COLO668 (cell line): Measurements from ENCODE around the gene BHLHE41.
A peak's percentile ranks its signal among the peaks of the same experiment; 100 is the strongest.

Source experiments
- DNase-seq: peaks from one replicate; lab custom pipeline; 2025; ENCODE audit not compliant: unreplicated experiment; lab: John Stamatoyannopoulos, UW

Gene BHLHE41

GRCh38 chr12:26124446-26125399 lies at the start of gene BHLHE41:
BHLHE41 (minus strand) TSS chr12:26125037; CDS start chr12:26124779, 258 bp downstream.
- peak; percentile 75 for DNase-seq

- no peak for DNase-seq
These were observed 48.2 kb upstream of the BHLHE41 start for GRCh38 chr12:26172946-26173552.

GRCh38 chr12:26172539-26172938 lies 47.7 kb upstream of the BHLHE41 start:
- no peak for DNase-seq

GRCh38 chr12:26172013-26172412 lies 47.2 kb upstream of the BHLHE41 start:
- DNase-seq, result no peak

GRCh38 chr12:26164118-26164517 lies 39.3 kb upstream of the BHLHE41 start:
- DNase-seq, result no peak

GRCh38 chr12:26162905-26163304 lies 38.1 kb upstream of the BHLHE41 start:
- no peak for DNase-seq

GRCh38 chr12:26162174-26162573 lies 37.3 kb upstream of the BHLHE41 start:
- no peak for DNase-seq

- no peak for DNase-seq
These were observed 33.4 kb upstream of the BHLHE41 start for GRCh38 chr12:26158078-26158764.

GRCh38 chr12:26157001-26157400 lies 32.2 kb upstream of the BHLHE41 start:
- peak; percentile 3 for DNase-seq

GRCh38 chr12:26156201-26156871 lies 31.5 kb upstream of the BHLHE41 start:
- peak; percentile 5 for DNase-seq

- DNase-seq, result no peak
These were observed 28.8 kb upstream of the BHLHE41 start for GRCh38 chr12:26153421-26154154.

- no peak for DNase-seq
These were observed 27.8 kb upstream of the BHLHE41 start for GRCh38 chr12:26152507-26153102.

GRCh38 chr12:26150736-26151450 lies 26.1 kb upstream of the BHLHE41 start:
- no peak for DNase-seq

- no peak for DNase-seq
These were observed 25.2 kb upstream of the BHLHE41 start for GRCh38 chr12:26149968-26150500.

GRCh38 chr12:26148291-26148690 lies 23.5 kb upstream of the BHLHE41 start:
- DNase-seq, result no peak

- DNase-seq, result no peak
These were observed 18.5 kb upstream of the BHLHE41 start for GRCh38 chr12:26143291-26143690.

- no peak for DNase-seq
These were observed 14.0 kb upstream of the BHLHE41 start for GRCh38 chr12:26138860-26139259.

- no peak for DNase-seq
These were observed 11.9 kb upstream of the BHLHE41 start for GRCh38 chr12:26136688-26137087.

- no peak for DNase-seq
These were observed 10.7 kb upstream of the BHLHE41 start for GRCh38 chr12:26135571-26135970.
